Neutrophil (primary cell): ENCODE results near the gene BCL7C.
"Not testable (repeated sequence)": the region's sequence is repeated elsewhere in the genome, so short reads cannot be mapped to it uniquely, and the experiment has no call there.

Experiments
- H3K27ac ChIP-seq: fragments of 200-600 bp; sonication (generic); 2 replicates; pipeline ENCODE4 v1.5.1; 2016; ENCODE audit warnings: mild to moderate bottlenecking, moderate library complexity
- H3K27me3 ChIP-seq: fragments of 200-600 bp; sonication (generic); 2 replicates; pipeline ENCODE4 v1.6.0; 2016; ENCODE audit warnings: mild to moderate bottlenecking
- H3K36me3 ChIP-seq: fragments of 200-600 bp; sonication (generic); 2 replicates; pipeline ENCODE4 v1.5.1; 2017
- H3K4me1 ChIP-seq, 2 experiments: fragments of 200-600 bp in 1 of 2; sonication (generic) in 1 of 2; 1 replicate in 1 of 2; 2 replicates in 1 of 2; pipeline versions ENCODE4 v1.5.1 to v1.6.1; 2013 to 2016; ENCODE audit warnings: low read depth in 1 of 2, low read length in 1 of 2, mild to moderate bottlenecking in 1 of 2, moderate library complexity in 1 of 2; ENCODE audit not compliant: control insufficient read depth in 1 of 2, insufficient read depth in 1 of 2
- H3K4me3 ChIP-seq, 2 experiments: fragments of 200-600 bp in 1 of 2; sonication (generic) in 1 of 2; 1 replicate in 1 of 2; 2 replicates in 1 of 2; pipeline ENCODE4 v1.5.1; 2013 to 2016; ENCODE audit warnings: low read depth in 1 of 2, low read length in 1 of 2, mild to moderate bottlenecking in 1 of 2, moderate library complexity in 1 of 2
- H3K9me3 ChIP-seq: fragments of 200-600 bp; sonication (generic); 2 replicates; pipeline ENCODE4 v1.5.1; 2016
- TF ChIP-seq, protein P1 (sequence below): fragments of 200-600 bp; sonication (generic); IDR thresholded peaks from 2 replicates; pipeline ENCODE4 v1.5.1; 2016; ENCODE audit warnings: antibody characterized with exemption

BCL7C gene

DNA sequence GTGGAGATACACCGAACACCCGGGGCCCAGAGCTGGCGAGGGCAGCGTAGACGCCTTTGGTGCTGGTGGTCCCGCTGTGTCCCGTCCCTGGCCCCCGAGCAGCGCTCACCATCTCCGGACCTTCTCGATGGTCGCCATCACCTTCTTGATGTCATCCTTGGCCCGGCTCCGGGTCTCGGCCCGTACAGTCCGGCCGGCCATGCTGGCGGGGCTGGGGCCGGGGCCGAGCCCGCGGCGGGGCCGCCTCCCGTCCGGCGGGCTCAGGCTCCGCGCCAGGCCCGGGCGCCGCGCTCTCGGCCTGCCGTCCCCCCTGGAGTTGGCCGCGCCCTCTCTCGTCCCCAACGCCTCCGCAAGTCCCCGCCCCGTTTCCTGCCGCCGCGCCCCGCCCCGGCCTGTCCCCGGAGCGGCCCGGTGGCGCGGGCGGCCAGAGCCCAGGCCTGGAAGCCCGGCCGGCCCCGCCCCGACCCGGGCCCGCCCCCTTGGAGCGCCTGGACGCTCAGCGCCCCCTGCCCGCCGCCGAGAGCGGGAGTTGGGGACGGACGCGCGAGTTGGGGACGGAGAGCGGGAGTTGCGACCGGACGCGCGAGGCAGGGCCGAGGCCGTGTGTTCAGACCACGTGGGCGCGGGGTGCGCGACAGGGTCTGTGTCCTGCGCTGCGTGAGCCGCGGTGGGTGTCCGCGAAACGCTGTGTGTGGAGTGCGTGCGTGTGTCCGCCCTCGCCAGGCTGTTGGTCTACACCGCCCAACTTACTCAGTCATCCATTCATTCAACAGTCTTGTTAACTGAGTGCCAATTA lies at the start of gene BCL7C:
BCL7C (minus strand) TSS at position 334 of the 796 bp plus-strand sequence; CDS start at position 201, 133 bp downstream.
- Histone ChIP-seq H3K27ac (peak within 1 kb of the TSS; percentile 70), H3K36me3 (peaks cover 8% of the 10 kb centered on the region), H3K4me1 (peaks cover 32 to 33% of the 10 kb centered on the region in 2 experiments), H3K27me3 (no peaks in the 10 kb centered on the region), H3K4me3 (peak within 1 kb of the TSS; percentile 72 to 75), H3K9me3 (no peaks in the 10 kb centered on the region)
- TF ChIP-seq, protein P1, sequence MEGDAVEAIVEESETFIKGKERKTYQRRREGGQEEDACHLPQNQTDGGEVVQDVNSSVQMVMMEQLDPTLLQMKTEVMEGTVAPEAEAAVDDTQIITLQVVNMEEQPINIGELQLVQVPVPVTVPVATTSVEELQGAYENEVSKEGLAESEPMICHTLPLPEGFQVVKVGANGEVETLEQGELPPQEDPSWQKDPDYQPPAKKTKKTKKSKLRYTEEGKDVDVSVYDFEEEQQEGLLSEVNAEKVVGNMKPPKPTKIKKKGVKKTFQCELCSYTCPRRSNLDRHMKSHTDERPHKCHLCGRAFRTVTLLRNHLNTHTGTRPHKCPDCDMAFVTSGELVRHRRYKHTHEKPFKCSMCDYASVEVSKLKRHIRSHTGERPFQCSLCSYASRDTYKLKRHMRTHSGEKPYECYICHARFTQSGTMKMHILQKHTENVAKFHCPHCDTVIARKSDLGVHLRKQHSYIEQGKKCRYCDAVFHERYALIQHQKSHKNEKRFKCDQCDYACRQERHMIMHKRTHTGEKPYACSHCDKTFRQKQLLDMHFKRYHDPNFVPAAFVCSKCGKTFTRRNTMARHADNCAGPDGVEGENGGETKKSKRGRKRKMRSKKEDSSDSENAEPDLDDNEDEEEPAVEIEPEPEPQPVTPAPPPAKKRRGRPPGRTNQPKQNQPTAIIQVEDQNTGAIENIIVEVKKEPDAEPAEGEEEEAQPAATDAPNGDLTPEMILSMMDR = peak; percentile 68

DNA sequence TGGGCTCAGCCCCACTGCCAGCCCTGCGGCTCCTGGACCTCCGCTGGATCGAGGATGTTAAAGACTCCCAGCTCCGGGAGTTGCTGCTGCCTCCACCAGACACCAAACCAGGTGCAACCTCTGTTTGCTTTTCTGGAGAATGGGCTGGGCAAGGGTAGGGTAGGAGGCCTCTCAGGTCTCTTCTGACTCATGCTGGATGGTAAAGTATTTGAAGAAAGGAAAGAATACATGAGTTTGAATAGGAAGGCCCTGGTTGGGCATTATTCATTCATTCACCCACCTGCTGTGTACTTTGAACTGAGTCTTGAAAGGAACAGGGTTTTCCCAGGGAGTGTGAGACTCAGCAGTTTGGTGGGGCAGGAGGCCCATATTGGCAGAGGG lies 48.5 kb upstream of the BCL7C start:
- no peaks in the 10 kb centered on the region for H3K36me3 ChIP-seq
- peak overlapping the region; percentile 50 for H3K27ac ChIP-seq
- no peaks in the 10 kb centered on the region for H3K9me3 ChIP-seq
- H3K4me1 ChIP-seq = peaks cover 44 to 49% of the 10 kb centered on the region in 2 experiments
- H3K4me3 ChIP-seq = peak overlapping the region; percentile 18 to 46
- no peaks in the 10 kb centered on the region for H3K27me3 ChIP-seq
- TF ChIP-seq, protein P1 = no peak

DNA sequence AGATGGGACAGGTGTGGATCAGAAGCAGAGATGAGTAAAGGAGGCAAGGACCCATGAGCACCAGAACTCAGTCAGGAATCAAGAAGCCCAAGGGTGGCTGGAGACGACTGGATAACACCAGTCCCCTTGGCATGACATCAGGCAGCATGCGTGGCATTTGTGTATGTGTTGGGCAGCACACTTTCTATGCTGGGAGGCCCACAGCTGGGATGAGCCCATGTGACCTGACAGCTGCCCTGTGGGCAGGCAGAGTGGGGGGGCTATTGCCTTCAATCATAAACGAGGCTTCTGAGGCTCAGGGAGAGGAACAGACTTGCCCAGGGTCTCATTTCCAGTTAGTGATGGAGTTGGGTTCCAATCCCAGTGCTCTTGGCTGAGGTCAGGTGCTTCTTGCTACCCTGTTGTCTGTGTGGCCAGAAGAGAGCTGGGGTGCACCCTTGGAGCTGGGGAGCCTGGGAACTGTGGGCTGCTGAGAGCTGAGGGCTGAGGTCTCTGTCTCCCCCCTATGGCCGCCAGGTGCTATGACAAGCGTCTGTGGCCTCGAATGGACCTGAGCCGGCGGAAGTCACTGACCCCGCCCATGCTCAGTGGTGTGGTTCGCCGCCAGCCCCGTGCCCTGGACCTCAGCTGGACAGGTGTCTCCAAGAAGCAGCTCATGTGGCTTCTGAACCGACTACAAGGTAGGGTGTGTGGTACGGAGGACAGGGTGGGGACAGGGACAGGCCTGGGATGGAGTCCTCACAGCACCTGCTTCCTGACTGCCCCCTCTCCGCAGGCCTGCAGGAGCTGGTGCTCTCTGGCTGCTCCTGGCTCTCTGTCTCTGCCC lies 47.9 kb upstream of the BCL7C start:
- H3K36me3 ChIP-seq = no peaks in the 10 kb centered on the region
- TF ChIP-seq, protein P1 = peak; percentile 99

DNA sequence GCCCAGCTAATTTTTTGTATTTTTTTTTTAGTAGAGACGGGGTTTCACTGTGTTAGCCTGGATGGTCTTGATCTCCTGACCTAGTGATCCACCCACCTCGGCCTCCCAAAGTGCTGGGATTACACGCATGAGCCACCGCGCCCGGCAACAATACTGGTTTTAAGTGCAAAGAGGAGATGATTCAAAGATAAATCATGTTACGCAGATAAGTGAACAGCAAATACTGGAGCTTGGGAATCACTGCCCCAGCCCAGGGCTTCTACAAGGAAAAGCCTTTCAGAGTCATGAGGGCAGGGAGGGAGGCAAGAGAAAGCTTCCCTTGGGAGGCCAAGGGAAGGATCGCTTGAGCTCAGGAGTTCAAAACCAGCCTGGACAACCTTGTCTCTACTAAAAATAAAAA lies 45.7 kb upstream of the BCL7C start:
- not testable (repeated sequence) for H3K27me3 ChIP-seq, H3K27ac ChIP-seq, H3K36me3 ChIP-seq, H3K9me3 ChIP-seq, H3K4me3 ChIP-seq
- H3K4me1 ChIP-seq = peaks cover 18 to 25% of the 10 kb centered on the region in 2 experiments

More for the DNA sequence above, 47.9 kb upstream of the BCL7C start:
- Histone ChIP-seq H3K4me1 (peaks cover 41 to 47% of the 10 kb centered on the region in 2 experiments), H3K4me3 (peak overlapping the region; percentile 18 to 46), H3K27ac (peak overlapping the region; percentile 50), H3K9me3 (no peaks in the 10 kb centered on the region), H3K27me3 (no peaks in the 10 kb centered on the region)

DNA sequence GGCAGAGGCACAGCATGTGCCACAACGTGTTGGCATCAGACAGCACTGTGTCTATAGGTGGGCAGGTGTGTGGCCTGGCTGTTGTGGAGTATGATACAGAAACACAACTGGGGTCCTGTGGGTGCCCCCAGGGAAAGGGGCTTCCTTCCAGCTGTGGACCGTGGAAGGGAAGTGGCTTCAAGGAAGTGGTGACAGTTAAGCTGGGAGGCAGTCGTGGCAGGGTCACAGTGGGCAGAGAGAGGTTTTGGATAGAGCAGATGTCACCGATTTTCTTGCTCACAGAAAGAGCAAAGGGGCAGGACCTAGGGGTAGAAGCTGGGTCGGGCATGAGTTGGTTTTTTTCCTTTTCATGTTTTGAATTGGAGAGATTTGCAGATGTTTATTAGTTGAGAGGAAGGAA lies 43.8 kb upstream of the BCL7C start:
- no peaks in the 10 kb centered on the region for H3K9me3 ChIP-seq
- no peaks in the 10 kb centered on the region for H3K36me3 ChIP-seq
- peaks cover 16 to 21% of the 10 kb centered on the region in 2 experiments for H3K4me1 ChIP-seq
- H3K27me3 ChIP-seq = no peaks in the 10 kb centered on the region
- H3K4me3 ChIP-seq = no peak overlapping the region
- TF ChIP-seq, protein P1 = no peak
- no peak overlapping the region for H3K27ac ChIP-seq
